ENCODE data around the gene BIRC2.
"Not testable (repeated sequence)": the region's sequence is repeated elsewhere in the genome, so short reads cannot be mapped to it uniquely, and the experiment has no call there.

Gene BIRC2

GRCh38 chr11:102323542-102324251 is 23.3 kb upstream of the BIRC2 start:
- no peak for DNase-seq

GRCh38 chr11:102325088-102325487 is 21.9 kb upstream of the BIRC2 start:
- no peak for DNase-seq

- no peak for DNase-seq
Measured at GRCh38 chr11:102328748-102329147, 18.3 kb upstream of the BIRC2 start.

GRCh38 chr11:102330231-102330630 is 16.8 kb upstream of the BIRC2 start:
- no peak for DNase-seq

- no peak for DNase-seq
Measured at GRCh38 chr11:102331341-102331740, 15.7 kb upstream of the BIRC2 start.

- no peak for DNase-seq
Measured at GRCh38 chr11:102332611-102332994, 14.4 kb upstream of the BIRC2 start.

- DNase-seq = no peak
Measured at GRCh38 chr11:102338479-102339010, 8.5 kb upstream of the BIRC2 start.

GRCh38 chr11:102341311-102341710 is 5.7 kb upstream of the BIRC2 start:
- DNase-seq = not testable (repeated sequence)

- DNase-seq = peak; percentile 79
Measured at GRCh38 chr11:102341844-102342318, 5.1 kb upstream of the BIRC2 start.

- no peak for DNase-seq
Measured at GRCh38 chr11:102343809-102344208, 3.2 kb upstream of the BIRC2 start.

GRCh38 chr11:102345904-102346303 is 1.1 kb upstream of the BIRC2 start:
- DNase-seq = no peak

GRCh38 chr11:102346456-102346747 is 612 bp upstream of the BIRC2 start:
- DNase-seq = no peak

GRCh38 chr11:102347462-102348370 is 702 bp downstream of the BIRC2 start:
- no peak for DNase-seq

GRCh38 chr11:102357116-102357515 is 10.1 kb downstream of the BIRC2 start:
- DNase-seq = no peak

- DNase-seq = no peak
Measured at GRCh38 chr11:102359372-102359771, 12.4 kb downstream of the BIRC2 start.

- DNase-seq = no peak
Measured at GRCh38 chr11:102360681-102361080, 13.7 kb downstream of the BIRC2 start.

- no peak for DNase-seq
Measured at GRCh38 chr11:102361086-102362031, 14.3 kb downstream of the BIRC2 start.

GRCh38 chr11:102364991-102365390 is 18.0 kb downstream of the BIRC2 start:
- DNase-seq = no peak

- DNase-seq = no peak
Measured at GRCh38 chr11:102367364-102367763, 20.4 kb downstream of the BIRC2 start.

GRCh38 chr11:102368472-102368871 is 21.5 kb downstream of the BIRC2 start:
- DNase-seq = no peak

GRCh38 chr11:102374633-102375424 is 27.8 kb downstream of the BIRC2 start:
- not testable (repeated sequence) for DNase-seq
